Anterior cingulate cortex (tissue), 58 donors: ENCODE measurements around the gene TUT4.

Experiments used
- DNase-seq, 58 donors: peaks; one replicate each; lab custom pipeline; 2025; lab: John Stamatoyannopoulos, UW

The TUT4 gene

DNA sequence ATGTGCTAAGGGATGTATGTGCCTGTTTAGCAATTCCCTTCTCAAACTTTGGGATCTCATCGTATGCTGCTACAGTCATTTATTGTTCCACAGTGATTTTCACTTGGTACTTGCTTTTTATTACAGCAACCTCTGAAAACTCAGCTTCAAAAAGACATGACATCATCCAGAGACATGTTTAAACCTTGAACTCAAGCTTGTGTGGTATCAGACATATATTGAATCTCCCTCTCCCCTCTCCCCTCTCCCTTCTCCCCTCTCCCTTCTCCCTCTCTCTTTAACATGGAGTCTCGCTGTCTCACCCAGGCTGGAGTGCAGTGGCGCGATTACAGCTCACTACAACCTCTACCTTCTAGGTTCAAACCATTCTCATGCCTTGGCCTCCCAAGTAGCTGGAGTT, 19.5 kb upstream of the TUT4 start:
- no peak for DNase-seq

- no peak for DNase-seq
Observed at GRCh38 chr1:52571783-52572182, 18.9 kb upstream of the TUT4 start.

DNA sequence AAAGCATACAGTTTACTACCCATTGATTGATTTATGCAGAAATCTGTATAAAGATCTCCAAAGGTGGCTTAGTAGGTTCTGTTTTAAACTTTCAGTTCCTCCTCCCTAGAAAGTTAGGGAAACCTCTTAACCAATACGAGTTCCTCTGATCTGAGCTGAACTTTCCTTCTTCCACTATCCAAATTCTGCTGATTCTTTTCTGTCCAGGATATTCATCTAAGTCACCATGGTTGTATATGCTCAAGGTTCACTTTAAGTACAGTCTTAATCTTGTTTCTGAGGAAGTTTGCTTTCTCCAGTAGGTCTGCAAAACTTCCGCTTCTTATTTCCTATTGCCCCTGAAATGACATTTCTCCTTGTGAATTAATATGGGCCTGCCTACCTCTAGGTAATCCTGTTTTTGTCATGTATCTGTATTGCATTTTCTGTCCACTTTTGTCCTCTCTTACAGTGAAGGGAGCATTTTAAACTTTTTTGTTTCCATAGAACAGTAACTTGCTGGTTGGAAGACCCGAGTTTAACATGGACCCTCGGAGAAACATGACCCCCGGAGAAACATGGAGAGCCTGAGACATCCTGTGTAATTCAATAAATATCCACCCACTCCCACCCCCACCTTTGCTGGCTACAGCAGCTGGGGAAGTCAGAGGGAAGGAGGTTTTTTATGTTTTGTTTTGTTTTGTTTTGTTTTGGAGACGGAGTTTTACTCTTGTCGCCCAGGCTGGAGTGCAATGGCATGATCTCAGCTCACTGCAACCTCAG, 16.7 kb upstream of the TUT4 start:
- DNase-seq = no peak

- no peak for DNase-seq
Observed at GRCh38 chr1:52567943-52568342, 15.1 kb upstream of the TUT4 start.

- DNase-seq = no peak
Observed at GRCh38 chr1:52562766-52563165, 9.9 kb upstream of the TUT4 start.

- DNase-seq = no peak
Observed at GRCh38 chr1:52559875-52560274, 7.0 kb upstream of the TUT4 start.

DNA sequence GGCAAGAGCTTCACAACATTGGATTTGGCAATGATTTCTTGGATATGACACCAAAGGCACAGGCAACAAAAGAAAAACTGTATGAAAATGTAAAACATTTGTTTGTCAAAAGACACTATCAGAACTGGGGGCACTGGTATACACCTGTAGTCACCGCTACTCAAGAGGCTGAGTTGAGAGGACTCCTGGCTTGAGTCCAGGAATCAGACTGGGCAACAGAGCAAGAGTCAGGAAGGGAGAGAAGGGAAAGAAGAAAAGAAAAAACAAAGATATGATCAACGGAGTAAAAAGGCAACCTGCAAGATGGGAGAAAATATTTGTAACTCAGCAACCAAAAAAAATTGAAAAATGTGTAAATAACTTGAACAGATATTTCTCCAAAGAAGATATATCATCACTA, 6.0 kb upstream of the TUT4 start:
- no peak for DNase-seq

GRCh38 chr1:52556641-52557360, 3.9 kb upstream of the TUT4 start:
- DNase-seq = no peak

- no peak for DNase-seq
Observed at GRCh38 chr1:52554756-52555155, 1.9 kb upstream of the TUT4 start.

DNA sequence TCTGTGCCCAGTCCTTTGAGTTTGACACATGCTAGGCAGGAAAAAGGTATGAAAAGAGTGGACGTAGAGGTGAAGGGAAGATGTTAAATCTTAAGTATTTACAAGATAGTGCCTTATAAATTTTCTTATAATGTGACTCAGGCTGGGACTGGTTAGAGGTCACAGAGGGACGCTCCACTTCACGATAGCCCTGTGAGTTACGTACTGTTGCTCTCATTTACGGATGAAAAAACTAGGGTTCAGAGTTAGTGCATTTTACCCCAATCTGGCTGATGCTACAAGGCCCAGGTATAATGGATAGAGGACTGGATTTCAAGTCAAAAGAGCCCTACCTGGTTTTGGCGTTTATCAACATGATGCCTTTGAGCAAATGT, 1.4 kb upstream of the TUT4 start:
- no peak for DNase-seq

- DNase-seq = peak in 54 of 58 donors; percentile 43 to 90 (median 79)
Observed at GRCh38 chr1:52553362-52554266, 722 bp upstream of the TUT4 start.

DNA sequence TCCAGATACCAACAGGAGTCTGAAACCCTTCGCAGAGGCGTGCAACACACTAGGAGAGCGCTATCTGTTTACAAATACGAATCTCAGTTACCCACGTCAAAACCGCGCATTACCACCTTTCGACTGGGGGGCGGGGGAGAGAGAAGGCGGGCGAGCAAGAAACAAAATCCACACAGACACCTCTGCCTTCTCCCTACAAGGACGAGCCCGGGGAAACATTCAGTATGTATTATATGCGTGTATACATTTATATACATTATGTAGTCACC, 722 bp downstream of the TUT4 start:
- DNase-seq = peak in 29 of 58 donors; percentile 5 to 60 (median 19)

- DNase-seq = peak in 7 of 58 donors; percentile 1 to 19 (median 2)
Observed at GRCh38 chr1:52551507-52552235, 1.2 kb downstream of the TUT4 start.

- peak in 1 of 58 donors; percentile 7 for DNase-seq
Observed at GRCh38 chr1:52550447-52550846, 2.4 kb downstream of the TUT4 start.

DNA sequence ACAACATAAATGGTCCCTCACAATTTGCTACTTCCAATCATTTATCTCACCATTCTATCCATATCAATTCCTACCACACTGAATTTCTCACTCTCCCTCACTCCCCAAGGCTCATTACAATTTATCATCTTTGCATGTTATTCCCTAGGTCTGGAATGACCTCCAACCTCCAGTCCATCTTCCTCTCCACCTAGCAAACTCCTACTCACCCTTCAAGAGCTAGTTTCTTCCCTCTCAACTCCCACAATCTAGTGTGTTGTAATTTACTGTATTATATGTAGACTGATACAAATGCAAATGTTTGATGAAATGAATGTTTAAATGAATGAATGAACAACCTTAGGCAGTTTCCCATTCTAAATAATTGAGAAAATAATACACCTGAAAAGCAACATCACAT, 3.6 kb downstream of the TUT4 start:
- DNase-seq = no peak

DNA sequence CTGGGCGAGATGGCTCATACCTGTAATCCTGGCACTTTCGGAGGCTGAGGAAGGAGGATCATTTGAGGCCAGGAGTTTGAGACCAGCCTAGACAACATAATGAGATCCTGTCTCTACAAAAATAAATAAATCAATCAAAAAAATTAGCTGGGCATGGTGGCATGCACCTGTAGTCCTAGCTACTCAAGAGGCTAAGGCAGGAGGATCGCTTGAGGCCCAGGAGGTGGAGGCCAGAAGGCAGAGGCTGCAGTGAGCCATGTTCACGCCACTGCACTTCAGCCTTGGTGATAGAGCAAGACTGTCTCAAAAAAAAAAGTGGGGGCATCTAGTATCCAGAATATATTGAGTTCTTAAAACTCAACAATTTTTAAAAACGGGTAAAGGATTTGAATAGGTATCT, 6.0 kb downstream of the TUT4 start:
- DNase-seq = no peak

DNA sequence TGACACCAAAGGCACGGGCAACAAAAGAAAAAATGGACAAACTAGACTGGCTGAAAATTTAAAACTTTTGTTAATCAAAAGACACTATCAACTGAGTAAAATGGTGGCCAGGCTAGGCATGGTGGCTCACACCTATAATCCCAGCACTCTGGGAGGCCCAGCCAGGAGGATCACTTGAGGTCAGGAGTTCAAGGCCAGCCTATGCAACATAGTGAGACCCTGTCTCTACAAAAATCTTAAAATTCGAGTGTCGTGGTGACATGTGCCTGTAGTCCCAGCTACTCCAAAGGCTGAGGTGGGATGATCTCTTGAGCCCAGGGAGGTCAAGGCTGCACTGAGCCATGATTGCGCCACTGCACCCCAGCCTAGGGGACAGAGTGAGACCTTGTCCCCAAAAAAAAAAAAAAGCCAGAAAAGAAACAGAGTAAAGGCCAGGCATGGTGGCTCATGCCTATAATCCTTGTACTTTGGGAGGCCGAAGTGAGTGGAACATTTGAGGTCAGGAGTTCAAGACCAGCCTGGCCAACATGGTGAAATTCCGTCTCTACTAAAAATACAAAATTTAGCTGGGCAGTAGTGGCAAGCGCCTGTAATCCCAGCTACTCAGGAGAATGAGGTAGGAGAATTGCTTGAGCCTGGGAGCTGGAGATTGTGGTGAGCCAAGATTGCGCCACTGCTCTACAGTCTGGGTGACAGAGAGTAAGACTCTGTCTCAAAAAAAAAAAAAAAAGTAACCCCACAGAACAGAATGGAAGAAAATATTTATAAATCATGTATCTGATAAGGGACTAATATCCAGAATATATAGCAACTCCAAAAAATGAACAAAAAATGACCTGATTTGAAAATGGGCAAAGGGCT, 8.0 kb downstream of the TUT4 start:
- no peak for DNase-seq

DNA sequence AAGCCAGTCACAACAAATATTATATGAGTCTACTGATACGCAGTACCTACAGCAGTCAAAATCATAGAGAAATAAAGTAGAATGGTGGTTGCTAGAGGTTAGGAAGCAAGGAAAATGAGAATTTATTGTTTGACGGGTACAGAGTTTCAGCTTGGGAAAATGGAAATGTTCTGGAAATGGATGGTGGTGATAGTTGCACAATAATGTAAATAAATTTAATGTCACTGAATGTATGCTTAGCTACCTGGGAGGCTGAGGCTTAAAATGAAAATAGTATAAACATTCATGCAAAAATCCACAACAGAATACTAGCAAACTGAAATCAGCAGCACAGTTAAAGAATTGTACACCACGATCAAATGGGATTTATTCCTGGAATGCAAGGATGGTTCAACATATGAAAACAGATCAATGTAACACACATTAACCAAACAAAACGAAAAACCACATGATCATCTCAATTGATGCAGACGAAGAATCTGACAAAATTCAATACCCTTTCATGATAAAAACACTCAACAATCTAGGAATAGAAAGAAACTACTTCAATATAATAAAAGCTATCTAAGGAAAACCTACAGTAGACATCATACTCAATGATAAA, 10.7 kb downstream of the TUT4 start:
- DNase-seq = no peak
